Epithelial cell of esophagus (primary cell): ENCODE results near the gene CSN3.

Experiments
- DNase-seq: peaks from one replicate; pipeline ENCODE4 v3.0.0; 2010; ENCODE audit warnings: low read depth
- H3K4me3 ChIP-seq: 2 replicates; pipeline ENCODE4 v1.5.1; 2011; ENCODE audit warnings: mild to moderate bottlenecking, low read length, control low read depth
- TF ChIP-seq, protein P1 (sequence below): IDR thresholded peaks from 2 replicates; pipeline ENCODE4 v1.5.1; 2011; ENCODE audit warnings: low read depth, mild to moderate bottlenecking, low read length, control low read depth, inconsistent platforms; ENCODE audit not compliant: insufficient read depth; ENCODE audit errors: missing control alignments

Gene CSN3

DNA sequence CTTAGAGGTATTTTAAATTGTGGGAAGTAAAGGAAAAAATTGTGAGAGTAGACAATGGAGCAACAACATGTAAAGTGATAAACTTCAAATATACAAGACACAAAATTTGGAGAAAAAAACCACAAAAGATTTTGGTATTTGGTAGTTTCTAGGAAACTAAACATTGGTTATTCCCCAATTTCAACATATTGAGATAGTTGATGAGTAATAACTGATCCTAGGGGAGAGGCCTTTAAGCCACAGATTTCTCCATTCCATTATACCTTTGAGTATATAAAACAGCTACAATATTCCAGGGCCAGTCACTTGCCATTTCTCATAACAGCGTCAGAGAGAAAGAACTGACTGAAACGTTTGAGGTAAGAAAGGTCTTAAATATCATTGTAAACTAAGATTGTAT, 16.6 kb upstream of the CSN3 start, which contains the start of gene FDCSP:
Gene FDCSP (plus strand): TSS at position 301 of the 400 bp plus-strand sequence. CDS start 5,071 bp downstream, outside the sequence.
- peak; percentile 2 for DNase-seq
- TF ChIP-seq, protein P1, sequence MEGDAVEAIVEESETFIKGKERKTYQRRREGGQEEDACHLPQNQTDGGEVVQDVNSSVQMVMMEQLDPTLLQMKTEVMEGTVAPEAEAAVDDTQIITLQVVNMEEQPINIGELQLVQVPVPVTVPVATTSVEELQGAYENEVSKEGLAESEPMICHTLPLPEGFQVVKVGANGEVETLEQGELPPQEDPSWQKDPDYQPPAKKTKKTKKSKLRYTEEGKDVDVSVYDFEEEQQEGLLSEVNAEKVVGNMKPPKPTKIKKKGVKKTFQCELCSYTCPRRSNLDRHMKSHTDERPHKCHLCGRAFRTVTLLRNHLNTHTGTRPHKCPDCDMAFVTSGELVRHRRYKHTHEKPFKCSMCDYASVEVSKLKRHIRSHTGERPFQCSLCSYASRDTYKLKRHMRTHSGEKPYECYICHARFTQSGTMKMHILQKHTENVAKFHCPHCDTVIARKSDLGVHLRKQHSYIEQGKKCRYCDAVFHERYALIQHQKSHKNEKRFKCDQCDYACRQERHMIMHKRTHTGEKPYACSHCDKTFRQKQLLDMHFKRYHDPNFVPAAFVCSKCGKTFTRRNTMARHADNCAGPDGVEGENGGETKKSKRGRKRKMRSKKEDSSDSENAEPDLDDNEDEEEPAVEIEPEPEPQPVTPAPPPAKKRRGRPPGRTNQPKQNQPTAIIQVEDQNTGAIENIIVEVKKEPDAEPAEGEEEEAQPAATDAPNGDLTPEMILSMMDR = no peak
- H3K4me3 ChIP-seq = no peak within 1 kb of the TSS

GRCh38 chr4:70236125-70236524, 6.3 kb upstream of the CSN3 start:
- TF ChIP-seq, protein P1 = no peak
- H3K4me3 ChIP-seq = no peak overlapping the region
- DNase-seq = peak; percentile 11

DNA sequence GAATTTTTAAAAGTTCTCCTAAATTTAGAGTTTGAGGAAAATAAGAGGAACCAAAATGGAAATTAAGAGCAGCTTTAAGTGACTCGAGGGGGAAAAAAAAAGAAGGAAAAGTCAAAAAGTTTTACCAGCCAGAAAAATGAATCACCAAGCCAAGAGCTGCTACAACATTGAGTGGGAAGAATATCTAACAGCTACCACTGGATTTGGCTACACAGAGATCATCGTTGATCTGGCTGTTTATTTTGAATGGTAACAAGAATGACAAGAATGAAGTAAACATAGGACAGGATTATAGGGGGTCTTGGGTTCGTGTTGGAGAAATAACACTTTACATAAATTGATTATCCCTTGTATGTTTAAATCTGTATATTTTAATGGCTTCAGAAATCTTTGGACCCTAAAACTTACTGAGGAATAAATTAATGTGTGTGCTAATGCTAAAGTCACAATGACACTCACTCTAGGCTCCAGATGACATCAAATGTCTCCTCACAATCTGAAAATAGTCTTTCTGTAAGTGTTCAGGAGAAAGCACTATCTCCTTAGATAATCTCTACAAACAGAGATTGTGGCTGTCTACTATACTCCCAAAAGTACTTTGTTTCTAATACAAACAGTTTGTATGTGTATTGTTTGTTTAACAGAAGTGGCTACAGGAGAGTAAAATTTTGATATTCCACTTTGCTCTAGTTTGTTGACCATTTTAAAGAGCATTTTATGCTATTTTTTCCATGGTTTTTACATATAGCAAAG, 3.1 kb upstream of the CSN3 start:
- DNase-seq = no peak
- H3K4me3 ChIP-seq = no peak overlapping the region
- TF ChIP-seq, protein P1 = no peak

DNA sequence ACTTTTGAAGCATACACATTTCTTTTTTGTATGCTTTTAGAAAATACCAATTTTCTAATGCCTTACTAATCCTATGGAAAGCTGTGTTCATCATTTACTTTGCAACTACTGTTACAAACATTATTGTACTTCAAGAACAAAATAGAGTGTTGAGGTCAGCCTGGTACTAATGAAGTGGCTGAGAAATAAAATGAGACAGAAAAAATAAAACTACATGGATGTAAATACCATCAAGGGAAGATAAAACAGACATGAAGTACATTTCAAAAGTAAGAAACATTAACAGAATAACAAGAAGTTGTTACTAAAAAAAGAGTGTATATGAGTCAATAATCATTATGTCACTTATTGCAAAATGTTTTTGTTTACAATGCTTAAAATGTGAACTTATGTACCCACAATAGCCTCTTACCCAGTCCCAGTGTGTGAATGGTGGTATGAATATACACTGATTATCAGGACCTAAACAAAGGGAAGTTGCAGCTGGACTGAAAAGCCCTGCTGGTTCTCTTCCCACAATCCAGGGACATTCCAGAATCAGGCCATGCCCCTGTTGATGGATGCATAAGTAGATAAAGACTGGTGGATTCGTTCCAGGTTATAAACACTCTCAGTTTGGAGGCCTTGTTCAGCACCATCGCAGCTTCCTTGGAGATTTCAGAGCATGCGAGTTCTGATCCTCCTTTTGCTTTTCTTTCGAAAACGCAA, 2.4 kb upstream of the CSN3 start:
- TF ChIP-seq, protein P1 = no peak
- no peak for DNase-seq
- H3K4me3 ChIP-seq = no peak overlapping the region

DNA sequence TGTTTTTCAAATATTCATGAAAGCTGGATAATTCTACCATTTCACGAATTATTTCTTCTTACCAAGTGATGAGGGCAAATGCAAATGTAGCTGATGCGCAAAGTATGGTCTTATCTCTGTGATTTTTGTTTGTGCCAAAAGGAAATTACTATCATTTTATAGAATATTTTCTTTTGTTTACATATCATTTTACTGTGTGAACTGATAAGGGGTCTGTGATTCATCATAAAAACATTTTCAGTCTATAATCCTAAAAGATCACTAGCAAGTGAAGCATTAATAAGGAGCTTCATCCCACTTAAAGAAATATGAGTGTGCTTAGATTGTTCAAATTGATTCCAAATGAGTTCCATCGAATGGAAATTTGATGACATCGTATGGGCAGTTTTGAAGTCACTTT, 694 bp downstream of the CSN3 start:
- TF ChIP-seq, protein P1 = no peak
- no peak overlapping the region for H3K4me3 ChIP-seq
- no peak for DNase-seq

DNA sequence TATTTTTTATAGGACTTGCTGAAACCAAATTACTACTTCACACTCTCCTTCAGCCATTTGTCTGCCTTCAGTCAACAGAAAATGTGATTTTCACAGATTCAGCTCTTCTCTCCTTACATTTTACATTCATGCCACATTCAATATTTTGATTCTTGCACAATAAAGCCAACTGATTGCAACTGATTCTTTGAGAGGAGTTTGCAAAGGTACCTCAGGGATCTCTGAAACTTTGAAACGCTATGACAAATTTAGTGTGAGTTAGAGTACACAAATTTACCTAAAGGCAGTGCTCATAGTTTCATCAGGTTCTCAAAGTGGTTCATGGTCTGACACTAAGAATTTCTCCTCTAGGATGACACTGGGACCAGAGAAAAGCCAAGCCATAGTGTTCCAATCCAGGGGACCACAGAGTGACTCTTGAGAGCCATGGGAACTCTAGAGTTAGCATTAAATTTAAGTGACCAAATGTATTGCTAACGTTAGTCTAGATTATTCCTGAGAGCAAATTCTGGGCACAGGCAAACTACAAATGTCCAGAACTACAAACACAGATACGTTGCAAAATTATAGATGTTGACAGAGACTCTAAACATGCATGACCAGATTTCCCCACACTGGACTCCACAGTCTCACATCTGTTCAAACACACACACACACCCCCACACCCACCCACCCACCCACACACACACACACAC, 9.0 kb downstream of the CSN3 start:
- DNase-seq = no peak
- TF ChIP-seq, protein P1 = no peak
- no peak overlapping the region for H3K4me3 ChIP-seq
